Measurements from ENCODE around the gene KRTAP21-2. TPM values are rescaled to one million over a fixed set of nuclear protein-coding genes. Genes with fewer than 3 reads are reported as not detected.

The KRTAP21-2 gene
- total RNA-seq, 1 experiment from 2014 or later = not detected

GRCh38 chr21:30779249-30779648 is 32.2 kb upstream of the KRTAP21-2 start:
- H3K36me3 ChIP-seq (ENCODE audit: control insufficient read depth, insufficient read depth, low read length) = no peaks in the 10 kb centered on the region
- ATAC-seq (no peak), DNase-seq (ENCODE audit: low read depth, low spot score) (no peak)
- ChIA-PET CTCF (no interaction called here), POLR2A (no interaction called here)
- no peak overlapping the region for H3K27ac ChIP-seq (ENCODE audit: low read length)
- TF ChIP-seq SIN3A (IDR thresholded peaks at IDR 0.05; ENCODE audit: borderline replicate concordance, insufficient read depth, low read depth, low read length) = no peak
- TF ChIP-seq, protein P1, sequence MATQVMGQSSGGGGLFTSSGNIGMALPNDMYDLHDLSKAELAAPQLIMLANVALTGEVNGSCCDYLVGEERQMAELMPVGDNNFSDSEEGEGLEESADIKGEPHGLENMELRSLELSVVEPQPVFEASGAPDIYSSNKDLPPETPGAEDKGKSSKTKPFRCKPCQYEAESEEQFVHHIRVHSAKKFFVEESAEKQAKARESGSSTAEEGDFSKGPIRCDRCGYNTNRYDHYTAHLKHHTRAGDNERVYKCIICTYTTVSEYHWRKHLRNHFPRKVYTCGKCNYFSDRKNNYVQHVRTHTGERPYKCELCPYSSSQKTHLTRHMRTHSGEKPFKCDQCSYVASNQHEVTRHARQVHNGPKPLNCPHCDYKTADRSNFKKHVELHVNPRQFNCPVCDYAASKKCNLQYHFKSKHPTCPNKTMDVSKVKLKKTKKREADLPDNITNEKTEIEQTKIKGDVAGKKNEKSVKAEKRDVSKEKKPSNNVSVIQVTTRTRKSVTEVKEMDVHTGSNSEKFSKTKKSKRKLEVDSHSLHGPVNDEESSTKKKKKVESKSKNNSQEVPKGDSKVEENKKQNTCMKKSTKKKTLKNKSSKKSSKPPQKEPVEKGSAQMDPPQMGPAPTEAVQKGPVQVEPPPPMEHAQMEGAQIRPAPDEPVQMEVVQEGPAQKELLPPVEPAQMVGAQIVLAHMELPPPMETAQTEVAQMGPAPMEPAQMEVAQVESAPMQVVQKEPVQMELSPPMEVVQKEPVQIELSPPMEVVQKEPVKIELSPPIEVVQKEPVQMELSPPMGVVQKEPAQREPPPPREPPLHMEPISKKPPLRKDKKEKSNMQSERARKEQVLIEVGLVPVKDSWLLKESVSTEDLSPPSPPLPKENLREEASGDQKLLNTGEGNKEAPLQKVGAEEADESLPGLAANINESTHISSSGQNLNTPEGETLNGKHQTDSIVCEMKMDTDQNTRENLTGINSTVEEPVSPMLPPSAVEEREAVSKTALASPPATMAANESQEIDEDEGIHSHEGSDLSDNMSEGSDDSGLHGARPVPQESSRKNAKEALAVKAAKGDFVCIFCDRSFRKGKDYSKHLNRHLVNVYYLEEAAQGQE (IDR thresholded peaks at IDR 0.05; ENCODE audit: insufficient read depth in 1 of 2, low read depth in 2 of 2, low read length in 1 of 2) = no peak
- TF ChIP-seq, protein P2, sequence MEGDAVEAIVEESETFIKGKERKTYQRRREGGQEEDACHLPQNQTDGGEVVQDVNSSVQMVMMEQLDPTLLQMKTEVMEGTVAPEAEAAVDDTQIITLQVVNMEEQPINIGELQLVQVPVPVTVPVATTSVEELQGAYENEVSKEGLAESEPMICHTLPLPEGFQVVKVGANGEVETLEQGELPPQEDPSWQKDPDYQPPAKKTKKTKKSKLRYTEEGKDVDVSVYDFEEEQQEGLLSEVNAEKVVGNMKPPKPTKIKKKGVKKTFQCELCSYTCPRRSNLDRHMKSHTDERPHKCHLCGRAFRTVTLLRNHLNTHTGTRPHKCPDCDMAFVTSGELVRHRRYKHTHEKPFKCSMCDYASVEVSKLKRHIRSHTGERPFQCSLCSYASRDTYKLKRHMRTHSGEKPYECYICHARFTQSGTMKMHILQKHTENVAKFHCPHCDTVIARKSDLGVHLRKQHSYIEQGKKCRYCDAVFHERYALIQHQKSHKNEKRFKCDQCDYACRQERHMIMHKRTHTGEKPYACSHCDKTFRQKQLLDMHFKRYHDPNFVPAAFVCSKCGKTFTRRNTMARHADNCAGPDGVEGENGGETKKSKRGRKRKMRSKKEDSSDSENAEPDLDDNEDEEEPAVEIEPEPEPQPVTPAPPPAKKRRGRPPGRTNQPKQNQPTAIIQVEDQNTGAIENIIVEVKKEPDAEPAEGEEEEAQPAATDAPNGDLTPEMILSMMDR (IDR thresholded peaks at IDR 0.05) = no peak
- no peak for TF ChIP-seq TCF7L2 (IDR thresholded peaks at IDR 0.05; ENCODE audit: low read depth, low read length)
- TF ChIP-seq POLR2AphosphoS5 (IDR thresholded peaks at IDR 0.05; ENCODE audit: low read depth, low read length) = no peak
- no peaks in the 10 kb centered on the region for H3K4me1 ChIP-seq (ENCODE audit: control insufficient read depth, insufficient read depth, low read length)
- in situ Hi-C loops (cut with HindIII; ENCODE audit: low pct_unique_long_range_greater_than_20kb, low sequenced_read_pairs) = no loop called here
- no peak overlapping the region for H3K4me3 ChIP-seq (ENCODE audit: low read depth in 2 of 2, low read length in 2 of 2)
- intact Hi-C loops (cut with micrococcal nuclease; ENCODE audit: unreplicated experiment) = no loop called here
- H3K27me3 ChIP-seq (ENCODE audit: control insufficient read depth, insufficient read depth, low read length) = no peaks in the 10 kb centered on the region
- H3K9me3 ChIP-seq (ENCODE audit: control insufficient read depth, insufficient read depth, low read depth, low read length) = no peaks in the 10 kb centered on the region
- BruUV-seq (replicated peaks) = no TSS peak

- ChIA-PET CTCF (no interaction called here), POLR2A (no interaction called here)
- TF ChIP-seq POLR2AphosphoS5 (IDR thresholded peaks at IDR 0.05; ENCODE audit: low read depth, low read length) (no peak), SIN3A (IDR thresholded peaks at IDR 0.05; ENCODE audit: borderline replicate concordance, insufficient read depth, low read depth, low read length) (no peak)
- TF ChIP-seq, protein P1 (IDR thresholded peaks at IDR 0.05; ENCODE audit: insufficient read depth in 1 of 2, low read depth in 2 of 2, low read length in 1 of 2) = no peak
- TF ChIP-seq, protein P2 (IDR thresholded peaks at IDR 0.05) = no peak
- Histone ChIP-seq H3K4me3 (ENCODE audit: low read depth in 2 of 2, low read length in 2 of 2) (no peak overlapping the region), H3K9me3 (ENCODE audit: control insufficient read depth, insufficient read depth, low read depth, low read length) (no peaks in the 10 kb centered on the region), H3K27me3 (ENCODE audit: control insufficient read depth, insufficient read depth, low read length) (no peaks in the 10 kb centered on the region), H3K4me1 (ENCODE audit: control insufficient read depth, insufficient read depth, low read length) (no peaks in the 10 kb centered on the region), H3K27ac (ENCODE audit: low read length) (no peak overlapping the region), H3K36me3 (ENCODE audit: control insufficient read depth, insufficient read depth, low read length) (no peaks in the 10 kb centered on the region)
- BruUV-seq (replicated peaks) = no TSS peak
- intact Hi-C loops (cut with micrococcal nuclease; ENCODE audit: unreplicated experiment) (no loop called here), in situ Hi-C loops (cut with HindIII; ENCODE audit: low pct_unique_long_range_greater_than_20kb, low sequenced_read_pairs) (no loop called here)
- DNase-seq (ENCODE audit: low read depth, low spot score) = no peak
- no peak for ATAC-seq
Measured at GRCh38 chr21:30769724-30770431, 22.8 kb upstream of the KRTAP21-2 start.
